Measurements from ENCODE around the gene VAV3.
"Not testable (repeated sequence)": the region's sequence is repeated elsewhere in the genome, so short reads cannot be mapped to it uniquely, and the experiment has no call there.

VAV3 gene

GRCh38 chr1:107670397-107671040 is 294.5 kb downstream of the VAV3 start:
- DNase-seq, result no peak

- no peak for DNase-seq
Observed at GRCh38 chr1:107669996-107670395, 295.0 kb downstream of the VAV3 start.

GRCh38 chr1:107668762-107669161 is 296.2 kb downstream of the VAV3 start:
- no peak for DNase-seq

GRCh38 chr1:107666493-107666892 is 298.5 kb downstream of the VAV3 start:
- no peak for DNase-seq

GRCh38 chr1:107664982-107665925 is 299.7 kb downstream of the VAV3 start:
- DNase-seq, result no peak

- no peak for DNase-seq
Observed at GRCh38 chr1:107662971-107663370, 302.0 kb downstream of the VAV3 start.

- DNase-seq, result no peak
Observed at GRCh38 chr1:107661158-107661557, 303.8 kb downstream of the VAV3 start.

GRCh38 chr1:107659961-107660360 is 305.0 kb downstream of the VAV3 start:
- no peak for DNase-seq

- no peak for DNase-seq
Observed at GRCh38 chr1:107657356-107657755, 307.6 kb downstream of the VAV3 start.

- no peak for DNase-seq
Observed at GRCh38 chr1:107653765-107654164, 311.2 kb downstream of the VAV3 start.

GRCh38 chr1:107653005-107653404 is 312.0 kb downstream of the VAV3 start:
- no peak for DNase-seq

- not testable (repeated sequence) for DNase-seq
Observed at GRCh38 chr1:107650825-107651224, 314.2 kb downstream of the VAV3 start.

- no peak for DNase-seq
Observed at GRCh38 chr1:107649023-107649422, 316.0 kb downstream of the VAV3 start.

GRCh38 chr1:107648071-107648470 is 316.9 kb downstream of the VAV3 start:
- DNase-seq, result peak; percentile 68

GRCh38 chr1:107647012-107647411 is 318.0 kb downstream of the VAV3 start:
- no peak for DNase-seq

GRCh38 chr1:107643766-107644165 is 321.2 kb downstream of the VAV3 start:
- no peak for DNase-seq

- no peak for DNase-seq
Observed at GRCh38 chr1:107640207-107640606, 324.8 kb downstream of the VAV3 start.

- no peak for DNase-seq
Observed at GRCh38 chr1:107637101-107637500, 327.9 kb downstream of the VAV3 start.

- DNase-seq, result no peak
Observed at GRCh38 chr1:107633596-107633995, 331.4 kb downstream of the VAV3 start.

GRCh38 chr1:107626073-107626796 is 338.7 kb downstream of the VAV3 start:
- no peak for DNase-seq

GRCh38 chr1:107625405-107626029 is 339.5 kb downstream of the VAV3 start:
- no peak for DNase-seq

- no peak for DNase-seq
Observed at GRCh38 chr1:107623431-107623830, 341.5 kb downstream of the VAV3 start.

GRCh38 chr1:107622966-107623365 is 342.0 kb downstream of the VAV3 start:
- no peak for DNase-seq

Measured in EL (cell line).